Omental fat pad (tissue), 4 donors: Measurements from ENCODE around the gene FNDC3A. TPM values are rescaled to one million over a fixed set of nuclear protein-coding genes. Genes with fewer than 3 reads are reported as not detected.

ENCODE experiments used
- ATAC-seq: fragments of 150-250 bp; one replicate; pipeline ENCODE4 v1.9.1; 2016; ENCODE audit warnings: mild to moderate bottlenecking, moderate library complexity; ENCODE audit not compliant: low FRiP score
- DNase-seq: peaks from one replicate; pipeline ENCODE4 v3.0.0-alpha.2; 2019; ENCODE audit warnings: low spot score
- CTCF ChIP-seq, 3 donors: fragments of 450-650 bp; IDR thresholded peaks; one replicate each; pipeline ENCODE4 v1.5.1; 2016 to 2017; ENCODE audit warnings: antibody characterized with exemption in 3 of 3, mild to moderate bottlenecking in 3 of 3, moderate library complexity in 2 of 3
- total RNA-seq, 4 donors: library from RNA; depleted of rRNA; stranded (reverse); fragments of >200 nt; gene quantifications; one replicate each; pipeline ENCODE4 v1.1.0, GENCODE V29; 2016

FNDC3A gene
- total RNA-seq, 4 donors from 2014 or later = 53.7 to 59.8 (median 56.4) TPM

GRCh38 chr13:49206641-49207040 is 230.9 kb downstream of the FNDC3A start:
- ATAC-seq (no peak), DNase-seq (no peak)
- no peak for TF ChIP-seq CTCF (IDR thresholded peaks at IDR 0.05)

DNA sequence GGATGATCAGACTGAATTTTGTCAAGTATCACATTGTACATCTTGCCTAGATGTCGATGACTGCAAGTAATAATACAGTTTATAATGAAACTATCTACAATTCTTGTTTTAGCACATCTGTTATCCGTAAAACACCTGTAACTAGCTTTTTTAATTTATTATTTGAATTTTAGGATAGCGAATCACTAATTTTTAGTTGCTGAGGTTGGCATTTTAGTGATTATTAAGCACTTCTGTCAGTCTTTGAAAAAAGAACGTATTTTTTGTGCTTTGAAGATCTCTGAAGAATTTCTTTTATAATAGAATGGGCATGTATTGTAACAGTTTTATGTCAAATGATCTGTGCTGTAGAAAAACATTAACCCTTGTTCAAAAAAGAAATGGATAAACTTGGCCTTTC is 232.9 kb downstream of the FNDC3A start:
- TF ChIP-seq CTCF (IDR thresholded peaks at IDR 0.05) = no peak
- DNase-seq = no peak
- no peak for ATAC-seq

DNA sequence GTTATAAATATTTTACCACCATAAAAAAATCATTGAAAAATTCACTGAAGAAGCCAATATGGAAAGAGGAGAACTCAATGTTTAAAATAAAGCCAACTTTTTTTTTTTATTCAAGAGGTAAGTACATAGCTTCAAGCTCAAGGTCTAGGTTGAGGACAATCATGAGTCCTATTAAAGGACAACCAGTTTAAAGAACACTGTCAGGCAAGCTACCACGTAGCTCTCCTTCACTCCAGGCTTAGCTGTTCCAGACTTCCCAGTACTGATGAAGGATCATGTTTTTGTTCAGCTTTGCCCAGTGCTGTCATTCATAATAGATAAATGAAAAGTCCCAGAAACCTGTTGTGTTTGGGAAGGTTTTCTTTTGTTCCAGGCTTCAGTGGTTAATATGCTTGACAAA is 234.4 kb downstream of the FNDC3A start:
- TF ChIP-seq CTCF (IDR thresholded peaks at IDR 0.05) = no peak
- ATAC-seq = no peak

GRCh38 chr13:49210669-49211068 is 235.0 kb downstream of the FNDC3A start:
- DNase-seq (no peak), ATAC-seq (no peak)
- no peak for TF ChIP-seq CTCF (IDR thresholded peaks at IDR 0.05)

More for the DNA sequence above, 234.4 kb downstream of the FNDC3A start:
- DNase-seq = no peak

- ATAC-seq = no peak
- no peak for TF ChIP-seq CTCF (IDR thresholded peaks at IDR 0.05)
- no peak for DNase-seq
Measured at GRCh38 chr13:49213539-49213938, 237.8 kb downstream of the FNDC3A start.

DNA sequence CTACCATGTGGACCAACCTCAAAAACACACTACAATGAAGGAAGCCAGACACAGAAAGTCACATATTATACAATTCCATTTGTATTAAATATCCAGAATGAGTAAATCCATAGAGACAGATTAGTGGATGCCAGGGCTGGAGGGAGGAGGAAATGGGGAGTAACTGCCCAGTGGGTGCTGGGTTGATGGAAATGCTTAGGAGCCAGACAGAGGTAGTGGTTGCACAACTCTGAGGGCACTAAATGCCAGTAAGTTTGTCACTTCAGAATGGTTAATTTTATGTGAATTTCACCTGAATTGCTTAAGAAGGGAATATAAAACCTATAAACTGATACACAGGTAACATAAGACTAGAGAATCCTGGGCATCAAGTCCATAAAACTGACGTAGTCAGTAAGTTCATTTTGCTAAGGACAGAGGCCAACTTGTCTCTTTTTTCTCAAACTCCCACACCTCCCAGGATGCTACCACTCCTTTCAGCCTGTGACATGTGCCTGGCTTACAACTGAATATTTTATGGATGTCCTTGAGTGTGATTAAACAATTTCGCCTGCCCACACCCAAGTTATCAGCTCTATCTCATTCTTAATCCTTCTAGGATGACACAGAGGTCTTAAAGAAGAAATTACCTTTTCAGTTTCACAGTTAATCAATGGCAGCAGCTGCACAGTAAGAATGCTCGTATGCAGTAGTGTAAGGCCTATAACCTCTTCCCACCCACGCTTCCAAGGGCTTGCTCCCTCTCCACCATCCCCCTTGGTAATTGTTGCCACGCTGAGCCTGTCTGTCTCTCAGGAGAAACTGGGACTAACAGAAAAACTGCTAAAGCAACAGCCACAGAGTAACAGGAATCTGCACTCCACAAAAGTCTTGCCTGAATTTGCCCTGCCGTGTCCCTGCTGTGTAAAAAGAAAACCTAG is 238.5 kb downstream of the FNDC3A start:
- ATAC-seq (no peak), DNase-seq (no peak)
- TF ChIP-seq CTCF (IDR thresholded peaks at IDR 0.05) = no peak

GRCh38 chr13:49214917-49215376 is 239.2 kb downstream of the FNDC3A start:
- no peak for ATAC-seq
- no peak for DNase-seq
- no peak for TF ChIP-seq CTCF (IDR thresholded peaks at IDR 0.05)
